GM12875 (cell line): ENCODE data around the gene PHKA2.

Source experiments
- H3K4me3 ChIP-seq: one replicate; pipeline ENCODE4 v1.5.1; 2011; ENCODE audit warnings: low read depth, low read length, control low read depth
- CTCF ChIP-seq: IDR thresholded peaks from 2 replicates; pipeline ENCODE4 v1.5.1; 2011; ENCODE audit warnings: low read depth, mild to moderate bottlenecking, control low read depth, inconsistent platforms, low read length, moderate library complexity, borderline replicate concordance; ENCODE audit not compliant: insufficient read depth

PHKA2 gene

GRCh38 chrX:18887177-18887824, 96.6 kb downstream of the PHKA2 start:
- TF ChIP-seq CTCF: no peak
- H3K4me3 ChIP-seq: no peak overlapping the region

- H3K4me3 ChIP-seq: peak overlapping the region; percentile 52
- TF ChIP-seq CTCF: peak; percentile 73
These were observed 97.4 kb downstream of the PHKA2 start for GRCh38 chrX:18886344-18887161.

GRCh38 chrX:18886005-18886343, 97.9 kb downstream of the PHKA2 start:
- TF ChIP-seq CTCF: no peak
- H3K4me3 ChIP-seq: peak overlapping the region; percentile 52

GRCh38 chrX:18885328-18886004, 98.4 kb downstream of the PHKA2 start:
- no peak for TF ChIP-seq CTCF
- H3K4me3 ChIP-seq: peak overlapping the region; percentile 52

GRCh38 chrX:18884916-18885315, 99.0 kb downstream of the PHKA2 start:
- no peak overlapping the region for H3K4me3 ChIP-seq
- no peak for TF ChIP-seq CTCF

GRCh38 chrX:18883961-18884765, 99.8 kb downstream of the PHKA2 start:
- H3K4me3 ChIP-seq: no peak overlapping the region
- no peak for TF ChIP-seq CTCF
